ENCODE data around the gene DEDD.

DNA sequence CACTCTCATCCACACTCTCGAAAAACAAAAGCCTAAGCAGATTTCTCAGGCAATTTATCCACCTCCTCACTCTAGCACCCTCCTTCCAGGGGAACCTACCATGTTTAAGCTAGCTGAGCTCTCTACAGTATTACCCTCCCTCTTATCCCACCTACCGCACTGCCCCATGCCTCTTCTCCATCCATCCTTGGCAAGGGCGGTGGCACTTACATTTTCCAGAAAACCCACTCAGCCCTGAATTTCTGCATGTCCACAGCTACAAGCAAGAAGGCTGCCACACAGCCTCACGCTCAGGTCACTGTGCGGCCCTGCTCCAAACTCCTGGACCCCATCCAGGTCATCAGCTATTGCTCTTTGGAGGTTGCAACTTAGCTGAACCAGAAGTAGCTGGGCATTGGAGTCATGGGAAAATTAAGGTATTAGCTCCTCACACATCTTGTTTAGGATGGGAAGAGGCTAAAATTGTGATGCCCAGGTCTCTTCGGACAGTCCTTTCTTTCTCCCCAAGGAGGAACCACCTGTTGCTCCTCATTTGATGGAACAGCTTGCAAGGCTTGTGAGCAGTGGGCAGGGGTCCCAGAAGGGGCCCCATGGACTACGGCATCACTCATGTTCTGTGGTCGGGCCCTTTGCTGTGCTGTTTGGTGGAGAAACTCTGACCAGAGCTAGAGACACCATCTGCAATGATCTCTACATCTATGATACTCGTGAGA lies 33.2 kb downstream of the DEDD start:
- TF ChIP-seq CTCF (IDR thresholded peaks at IDR 0.05), result no peak
- no peak for TF ChIP-seq POLR2AphosphoS5 (IDR thresholded peaks at IDR 0.05)
